Measurements from ENCODE around the gene ZNF778. TPM values are rescaled to one million over a fixed set of nuclear protein-coding genes. Genes with fewer than 3 reads are reported as not detected.
A peak's percentile ranks its signal among the peaks of the same experiment; 100 is the strongest.

Gene ZNF778
- total and polyA plus RNA-seq, 2 donors (not counting 1 experiment from before 2014, with no cell fraction given) = 2.2 to 13.4 TPM

- H3K27ac Mint-ChIP-seq = no peak within 1 kb of the TSS
Observed at GRCh38 chr16:89200124-89200849, 17.2 kb upstream of the ZNF778 start, which contains the start of gene SLC22A31. Gene SLC22A31 (minus strand): TSS chr16:89200537. CDS start chr16:89200501, 36 bp downstream.

More at GRCh38 chr16:89200124-89200849, 17.2 kb upstream of the ZNF778 start, which contains the start of gene SLC22A31:
- H3K4me3 Mint-ChIP-seq = peak within 1 kb of the TSS; percentile 57
- TF ChIP-seq, protein P1, sequence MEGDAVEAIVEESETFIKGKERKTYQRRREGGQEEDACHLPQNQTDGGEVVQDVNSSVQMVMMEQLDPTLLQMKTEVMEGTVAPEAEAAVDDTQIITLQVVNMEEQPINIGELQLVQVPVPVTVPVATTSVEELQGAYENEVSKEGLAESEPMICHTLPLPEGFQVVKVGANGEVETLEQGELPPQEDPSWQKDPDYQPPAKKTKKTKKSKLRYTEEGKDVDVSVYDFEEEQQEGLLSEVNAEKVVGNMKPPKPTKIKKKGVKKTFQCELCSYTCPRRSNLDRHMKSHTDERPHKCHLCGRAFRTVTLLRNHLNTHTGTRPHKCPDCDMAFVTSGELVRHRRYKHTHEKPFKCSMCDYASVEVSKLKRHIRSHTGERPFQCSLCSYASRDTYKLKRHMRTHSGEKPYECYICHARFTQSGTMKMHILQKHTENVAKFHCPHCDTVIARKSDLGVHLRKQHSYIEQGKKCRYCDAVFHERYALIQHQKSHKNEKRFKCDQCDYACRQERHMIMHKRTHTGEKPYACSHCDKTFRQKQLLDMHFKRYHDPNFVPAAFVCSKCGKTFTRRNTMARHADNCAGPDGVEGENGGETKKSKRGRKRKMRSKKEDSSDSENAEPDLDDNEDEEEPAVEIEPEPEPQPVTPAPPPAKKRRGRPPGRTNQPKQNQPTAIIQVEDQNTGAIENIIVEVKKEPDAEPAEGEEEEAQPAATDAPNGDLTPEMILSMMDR (IDR thresholded peaks at IDR 0.05) = no peak
- TF ChIP-seq EZH2 (IDR thresholded peaks at IDR 0.05; ENCODE audit: borderline replicate concordance, insufficient read depth, low read depth, low read length, poor library complexity, severe bottlenecking) = no peak
- no peak for ATAC-seq (ENCODE audit: low read depth)
- ChIA-PET POLR2A (interaction anchor here (0.6 kb wide), 1 partner anchor 257 kb away, joined by 3 read pairs; no protein-coding TSS in a partner anchor), CTCF (no interaction called here)
- Histone ChIP-seq H3K4me2 (replicated peaks; ENCODE audit: low read depth, low read length, poor library complexity, severe bottlenecking) (peak within 1 kb of the TSS; percentile 81), H3K27ac (ENCODE audit: low read length in 2 of 2) (no peak within 1 kb of the TSS), H3K9ac (ENCODE audit: low read length) (peak within 1 kb of the TSS; percentile 32), H3K79me2 (ENCODE audit: control insufficient read depth, insufficient read depth, low read length) (no peaks in the 10 kb centered on the region), H3K36me3 (replicated peaks in 1 of 2; ENCODE audit: control extremely low read depth in 1 of 2, control insufficient read depth in 1 of 2, extremely low read depth in 1 of 2, insufficient read depth in 2 of 2, low read length in 1 of 2) (no peaks in the 10 kb centered on the region), H3K4me3 (ENCODE audit: control extremely low read depth in 1 of 5, extremely low read depth in 1 of 5, insufficient read depth in 1 of 5, low read depth in 2 of 5, low read length in 4 of 5) (peak within 1 kb of the TSS in 2 of 5 experiments; percentile 6 to 36), H3K9me3 (ENCODE audit: control extremely low read depth in 1 of 3, control insufficient read depth in 2 of 3, insufficient read depth in 1 of 3, low read length in 2 of 3) (peaks cover 0 to 27% (median 3%) of the 10 kb centered on the region in 3 donors), H3K4me1 (ENCODE audit: control insufficient read depth in 2 of 2, insufficient read depth in 2 of 2, low read length in 2 of 2) (peaks cover 15% of the 10 kb centered on the region in 2 donors), H2AFZ (ENCODE audit: insufficient read depth, low read depth, low read length, poor library complexity, severe bottlenecking) (no peak within 1 kb of the TSS), H3K27me3 (replicated peaks in 1 of 4; ENCODE audit: control extremely low read depth in 1 of 4, control insufficient read depth in 3 of 4, insufficient read depth in 4 of 4, low read length in 3 of 4) (peaks cover 0 to 54% (median 25%) of the 10 kb centered on the region in 4 experiments), H4K20me1 (ENCODE audit: control insufficient read depth, insufficient read depth, low read length, poor library complexity, severe bottlenecking) (no peaks in the 10 kb centered on the region)
- no peaks in the 10 kb centered on the region for H3K9me3 Mint-ChIP-seq (ENCODE audit: insufficient read depth)
- 25% methylated on average over 28 of the region's 28 CpGs for WGBS (ENCODE audit: insufficient coverage)
- no peak for DNase-seq
- H3K4me1 Mint-ChIP-seq = peaks cover 13% of the 10 kb centered on the region
- intact Hi-C loops (cut with micrococcal nuclease) = no loop called here
- peaks cover 29% of the 10 kb centered on the region for H3K27me3 Mint-ChIP-seq

All from B cell (primary cell).